Transverse colon (tissue), 4 donors: Measurements from ENCODE around the gene PTPRQ. TPM values are rescaled to one million over a fixed set of nuclear protein-coding genes. Genes with fewer than 3 reads are reported as not detected.

ENCODE experiments used
- DNase-seq: peaks from one replicate; pipeline ENCODE4 v3.0.0-alpha.2; 2019
- H3K27ac ChIP-seq, 4 donors: fragments of 200-600 bp; sonication (generic); 2 replicates each; pipeline ENCODE4 v1.5.1; 2016 to 2018; ENCODE audit warnings: inconsistent platforms in 4 of 4
- H3K27me3 ChIP-seq: fragments of 200-600 bp; sonication (generic); 2 replicates; pipeline ENCODE4 v1.5.1; 2017; ENCODE audit warnings: inconsistent platforms
- H3K36me3 ChIP-seq, 4 donors: fragments of 200-600 bp; sonication (generic); 2 replicates each; pipeline ENCODE4 v1.5.1; 2017 to 2019; ENCODE audit warnings: inconsistent platforms in 4 of 4
- H3K4me1 ChIP-seq, 4 donors: fragments of 200-600 bp; sonication (generic); 2 replicates each; pipeline ENCODE4 v1.5.1; 2017 to 2020; ENCODE audit warnings: inconsistent platforms in 4 of 4
- H3K4me3 ChIP-seq, 4 donors: fragments of 200-600 bp; sonication (generic); 1 replicate in 1 of 4; 2 replicates in 3 of 4; pipeline versions ENCODE4 v1.5.1 to v1.6.1; 2017 to 2019; ENCODE audit warnings: inconsistent platforms in 4 of 4
- H3K9me3 ChIP-seq, 2 donors: fragments of 200-600 bp; sonication (generic); 2 replicates each; pipeline ENCODE4 v1.5.1; 2017 to 2019; ENCODE audit warnings: inconsistent platforms in 2 of 2
- EP300 ChIP-seq: sonication (generic); formaldehyde crosslinking; IDR thresholded peaks from one replicate; pipeline ENCODE4 v1.6.1; 2017; ENCODE audit warnings: antibody characterized with exemption, low read depth
- POLR2A ChIP-seq: fragments of 450-650 bp; IDR thresholded peaks from one replicate; pipeline ENCODE4 v1.6.1; 2016; ENCODE audit warnings: antibody characterized with exemption, mild to moderate bottlenecking, moderate library complexity
- POLR2AphosphoS5 ChIP-seq, 3 donors: sonication (generic); formaldehyde crosslinking; IDR thresholded peaks; one replicate each; pipeline ENCODE4 v1.6.1; 2016; ENCODE audit warnings: antibody characterized with exemption in 3 of 3
- WGBS, 2 donors: methylation state at CpG; one replicate each; pipeline ENCODE4 v1.1.5; 2018; ENCODE audit warnings: low coverage in 1 of 2; 5-methylcytosine and 5-hydroxymethylcytosine counted together
- in situ Hi-C, 4 donors: fragments of 200-750 bp; cut with MboI; loops; one replicate each; pipeline versions ENCODE4 v1.15.0 to v1.15.1; 2017; ENCODE audit warnings: low sequenced_read_pairs in 3 of 4, low pct_ligation_motif_present in 1 of 4, low pct_unique_long_range_greater_than_20kb in 1 of 4
- intact Hi-C: fragments of 100-400 bp; cut with DNase I; formaldehyde crosslinking; loops from one replicate; pipeline ENCODE4 v1.15.1; 2023; ENCODE audit warnings: low total_unique reads
- total RNA-seq, 4 donors: library from RNA; depleted of rRNA; stranded (reverse); fragments of >200 nt; gene quantifications; one replicate each; pipeline ENCODE4 v1.1.0, GENCODE V29; 2016
- TF ChIP-seq, protein P1 (sequence below), 5 experiments: fragments of 200-600 bp in 3 of 5; fragments of 450-650 bp in 2 of 5; sonication (generic) in 3 of 5; IDR thresholded peaks; 1 replicate in 2 of 5; 2 replicates in 3 of 5; pipeline ENCODE4 v1.5.1; 2016 to 2017; ENCODE audit warnings: antibody characterized with exemption in 5 of 5, inconsistent platforms in 3 of 5, mild to moderate bottlenecking in 2 of 5, moderate library complexity in 1 of 5

Gene PTPRQ
- total RNA-seq, 4 donors from 2014 or later, result under 0.01 to 0.16 TPM; not detected in 2

DNA sequence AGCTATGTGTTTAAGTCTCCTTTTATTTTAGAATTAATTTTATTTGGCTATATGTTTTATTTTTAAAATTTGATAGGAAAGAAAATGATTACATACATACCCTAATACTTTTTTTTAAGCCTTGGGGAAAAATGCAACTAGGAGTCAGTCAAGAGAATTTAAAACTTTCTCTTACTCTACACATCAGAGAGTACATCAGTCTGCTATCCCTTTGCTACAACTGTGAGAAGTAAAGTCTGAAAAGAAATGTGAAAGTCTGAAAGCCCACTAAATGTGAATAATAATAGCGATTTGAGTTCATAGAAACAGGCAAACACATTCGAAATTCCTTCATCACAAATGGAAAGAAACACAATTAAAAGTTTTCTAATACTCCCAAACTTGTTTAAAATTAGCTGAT lies 95.0 kb downstream of the PTPRQ start:
- no peak for DNase-seq
- Histone ChIP-seq H3K27me3 (no peaks in the 10 kb centered on the region), H3K9me3 (no peaks in the 10 kb centered on the region), H3K36me3 (no peaks in the 10 kb centered on the region), H3K27ac (no peak overlapping the region), H3K4me3 (no peak overlapping the region), H3K4me1 (no peaks in the 10 kb centered on the region)
- intact Hi-C loops (no loop called here), in situ Hi-C loops (no loop called here)
- TF ChIP-seq EP300 (no peak), POLR2AphosphoS5 (IDR thresholded peaks at IDR 0.05) (no peak), POLR2A (no peak)
- TF ChIP-seq, protein P1, sequence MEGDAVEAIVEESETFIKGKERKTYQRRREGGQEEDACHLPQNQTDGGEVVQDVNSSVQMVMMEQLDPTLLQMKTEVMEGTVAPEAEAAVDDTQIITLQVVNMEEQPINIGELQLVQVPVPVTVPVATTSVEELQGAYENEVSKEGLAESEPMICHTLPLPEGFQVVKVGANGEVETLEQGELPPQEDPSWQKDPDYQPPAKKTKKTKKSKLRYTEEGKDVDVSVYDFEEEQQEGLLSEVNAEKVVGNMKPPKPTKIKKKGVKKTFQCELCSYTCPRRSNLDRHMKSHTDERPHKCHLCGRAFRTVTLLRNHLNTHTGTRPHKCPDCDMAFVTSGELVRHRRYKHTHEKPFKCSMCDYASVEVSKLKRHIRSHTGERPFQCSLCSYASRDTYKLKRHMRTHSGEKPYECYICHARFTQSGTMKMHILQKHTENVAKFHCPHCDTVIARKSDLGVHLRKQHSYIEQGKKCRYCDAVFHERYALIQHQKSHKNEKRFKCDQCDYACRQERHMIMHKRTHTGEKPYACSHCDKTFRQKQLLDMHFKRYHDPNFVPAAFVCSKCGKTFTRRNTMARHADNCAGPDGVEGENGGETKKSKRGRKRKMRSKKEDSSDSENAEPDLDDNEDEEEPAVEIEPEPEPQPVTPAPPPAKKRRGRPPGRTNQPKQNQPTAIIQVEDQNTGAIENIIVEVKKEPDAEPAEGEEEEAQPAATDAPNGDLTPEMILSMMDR (IDR thresholded peaks at IDR 0.05), result no peak
- WGBS, 2 donors, result 21 to 32% methylated on average over 2 of the region's 2 CpGs

DNA sequence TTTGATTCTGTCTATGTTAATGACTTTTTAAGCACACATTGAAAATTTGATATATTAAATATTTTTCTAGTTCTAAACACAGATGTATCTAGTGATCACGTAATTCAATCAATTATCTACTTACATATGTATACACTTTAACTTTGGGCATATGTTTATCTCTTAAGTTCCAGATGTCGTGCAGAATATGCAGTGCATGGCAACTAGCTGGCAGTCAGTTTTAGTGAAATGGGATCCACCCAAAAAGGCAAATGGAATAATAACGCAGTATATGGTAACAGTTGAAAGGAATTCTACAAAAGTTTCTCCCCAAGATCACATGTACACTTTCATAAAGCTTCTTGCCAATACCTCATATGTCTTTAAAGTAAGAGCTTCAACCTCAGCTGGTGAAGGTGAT lies 105.3 kb downstream of the PTPRQ start:
- Histone ChIP-seq H3K4me3 (no peak overlapping the region), H3K27me3 (no peaks in the 10 kb centered on the region), H3K9me3 (no peaks in the 10 kb centered on the region), H3K4me1 (peaks cover 0 to 3% (median 0%) of the 10 kb centered on the region in 4 donors), H3K36me3 (no peaks in the 10 kb centered on the region), H3K27ac (no peak overlapping the region)
- in situ Hi-C loops (no loop called here), intact Hi-C loops (no loop called here)
- no peak for DNase-seq
- 77 to 85% methylated on average over 3 of the region's 3 CpGs for WGBS, 2 donors
- TF ChIP-seq POLR2A (no peak), EP300 (no peak), POLR2AphosphoS5 (IDR thresholded peaks at IDR 0.05) (no peak)
- TF ChIP-seq, protein P1 (IDR thresholded peaks at IDR 0.05), result no peak

DNA sequence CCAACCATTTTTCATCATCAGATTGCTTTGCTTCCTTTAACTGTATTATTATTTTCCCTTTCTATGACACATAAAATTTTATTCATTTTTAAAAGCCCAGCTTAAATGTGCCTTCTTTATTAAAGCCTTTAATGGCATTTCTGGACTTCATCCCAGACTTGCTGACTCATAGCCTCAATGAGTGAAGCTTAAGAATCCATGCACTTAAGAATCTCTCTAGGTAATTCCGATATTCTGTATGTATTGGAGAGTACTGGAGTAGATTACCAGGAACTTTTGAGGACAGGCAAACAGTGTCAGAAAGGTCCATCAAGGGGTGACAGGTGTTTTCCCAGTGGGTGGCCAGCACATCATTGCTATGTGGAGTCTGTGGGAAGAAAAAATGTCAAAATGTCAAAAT lies 107.9 kb downstream of the PTPRQ start:
- in situ Hi-C loops (no loop called here), intact Hi-C loops (no loop called here)
- peaks cover 0 to 3% (median 0%) of the 10 kb centered on the region in 4 donors for H3K4me1 ChIP-seq
- H3K36me3 ChIP-seq, result no peaks in the 10 kb centered on the region
- H3K27me3 ChIP-seq, result no peaks in the 10 kb centered on the region
- no peak overlapping the region for H3K4me3 ChIP-seq
- DNase-seq, result no peak
- WGBS, 2 donors, result 63 to 71% methylated on average over 1 of the region's 1 CpG
- H3K9me3 ChIP-seq, result no peaks in the 10 kb centered on the region
- no peak for TF ChIP-seq POLR2AphosphoS5 (IDR thresholded peaks at IDR 0.05)
- TF ChIP-seq, protein P1 (IDR thresholded peaks at IDR 0.05), result no peak
- no peak for TF ChIP-seq POLR2A
- no peak for TF ChIP-seq EP300
- no peak overlapping the region for H3K27ac ChIP-seq

DNA sequence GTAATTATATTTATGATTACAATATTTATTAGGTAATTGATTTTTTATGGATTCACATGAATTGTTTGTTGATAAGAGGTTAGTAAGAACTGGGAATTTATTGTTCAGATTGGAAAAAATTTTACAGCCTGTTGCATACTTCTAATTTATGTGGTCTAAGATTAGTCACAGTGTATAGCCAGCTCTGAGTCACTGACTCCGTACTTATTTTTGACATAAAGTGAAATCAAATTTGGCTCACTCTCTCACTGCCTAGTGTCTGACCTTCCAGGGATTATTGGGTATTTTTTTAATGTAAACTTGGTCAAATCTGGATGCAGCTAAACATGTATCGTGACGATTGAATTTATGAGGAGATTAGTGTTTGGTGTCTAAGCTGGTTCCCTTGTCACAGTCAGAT lies 109.3 kb downstream of the PTPRQ start:
- DNase-seq, result no peak
- H3K36me3 ChIP-seq, result no peaks in the 10 kb centered on the region
- H3K9me3 ChIP-seq, result no peaks in the 10 kb centered on the region
- H3K27me3 ChIP-seq, result no peaks in the 10 kb centered on the region
- in situ Hi-C loops, result no loop called here
- H3K4me1 ChIP-seq, result peaks cover 0 to 3% (median 0%) of the 10 kb centered on the region in 4 donors
- H3K4me3 ChIP-seq, result no peak overlapping the region
- 61 to 63% methylated on average over 3 of the region's 3 CpGs for WGBS, 2 donors
- H3K27ac ChIP-seq, result no peak overlapping the region
- intact Hi-C loops, result no loop called here
- TF ChIP-seq, protein P1 (IDR thresholded peaks at IDR 0.05), result no peak
